HG03039 (cell line): ENCODE measurements around the gene APBB1.

Experiments
- ATAC-seq: cut with Tn5 transposase; IDR thresholded peaks from one replicate; pipeline ENCODE4 v1.9.1; 2021; ENCODE audit warnings: mild to moderate bottlenecking, moderate library complexity; ENCODE audit not compliant: unreplicated experiment

APBB1 gene

DNA sequence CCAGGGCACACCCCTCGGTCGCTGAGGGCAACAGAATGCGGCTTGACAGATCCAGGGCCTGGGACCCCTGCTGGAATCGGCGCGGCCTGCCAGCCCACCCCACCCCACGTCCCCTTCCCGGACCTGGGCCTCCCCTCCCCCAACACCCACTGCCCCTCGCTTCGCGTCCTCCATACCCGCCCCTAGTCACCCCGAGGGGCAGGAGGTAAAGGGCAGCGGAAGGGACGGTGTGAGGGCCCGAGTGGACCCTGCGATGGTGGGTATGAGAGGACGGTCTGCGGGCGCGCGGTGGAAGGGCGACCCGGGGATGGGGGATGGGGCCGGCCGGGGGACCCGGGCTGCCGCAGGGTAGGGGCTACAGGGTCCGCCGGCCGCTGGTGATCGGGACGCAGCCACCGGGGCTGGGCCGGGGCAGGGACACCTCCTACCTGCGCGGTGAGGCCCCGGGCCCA lies 311 bp downstream of the APBB1 start:
- ATAC-seq, result no peak

DNA sequence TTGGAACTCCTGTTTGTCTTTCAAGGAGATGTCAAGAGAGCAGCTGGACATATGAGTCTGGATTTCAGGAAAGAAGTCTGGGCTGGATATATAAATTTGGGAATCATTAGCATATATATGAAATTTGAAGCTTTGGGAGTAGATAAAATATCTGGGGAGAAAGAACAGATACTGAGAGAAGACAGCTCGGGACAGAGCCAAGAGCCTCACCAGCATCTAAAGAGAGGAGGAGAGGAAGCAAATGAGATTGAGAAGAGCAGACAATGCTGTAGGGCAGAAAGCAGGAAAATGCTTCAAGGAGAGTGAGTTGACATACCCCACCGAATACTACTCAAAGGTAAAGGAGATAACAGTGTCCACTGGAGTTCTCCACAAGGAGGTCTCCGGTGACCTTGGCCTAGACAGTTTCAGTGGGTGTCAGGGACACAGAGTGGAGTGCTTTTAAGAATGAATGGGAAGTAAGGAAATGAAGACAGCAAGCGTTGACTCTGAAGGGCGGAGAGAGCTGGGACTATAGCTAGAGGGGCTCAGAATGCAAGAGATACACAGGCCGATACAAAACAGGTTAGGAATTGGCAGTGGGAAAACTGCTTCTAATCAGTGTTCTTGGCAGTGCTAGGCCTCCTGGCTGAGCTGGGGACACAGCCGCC lies 862 bp downstream of the APBB1 start:
- no peak for ATAC-seq

DNA sequence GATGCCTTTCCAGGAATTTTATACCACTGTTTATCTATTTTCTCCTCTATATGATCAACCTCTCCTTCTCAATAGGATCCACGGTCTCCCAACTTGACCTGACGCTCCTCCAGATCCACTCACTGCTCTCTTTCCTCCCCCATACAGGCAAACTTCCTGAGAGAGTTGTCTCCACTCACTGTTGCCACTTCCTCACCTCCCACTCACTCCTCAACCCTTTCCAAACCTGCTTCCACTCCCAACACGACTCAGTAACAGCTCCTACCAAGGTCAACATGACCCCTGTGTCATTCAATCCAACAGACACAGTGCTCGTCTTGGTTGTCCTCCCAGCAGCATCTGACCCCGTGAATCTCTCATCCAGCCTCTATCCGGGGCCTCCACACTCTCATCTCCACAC lies 3.1 kb downstream of the APBB1 start:
- no peak for ATAC-seq

DNA sequence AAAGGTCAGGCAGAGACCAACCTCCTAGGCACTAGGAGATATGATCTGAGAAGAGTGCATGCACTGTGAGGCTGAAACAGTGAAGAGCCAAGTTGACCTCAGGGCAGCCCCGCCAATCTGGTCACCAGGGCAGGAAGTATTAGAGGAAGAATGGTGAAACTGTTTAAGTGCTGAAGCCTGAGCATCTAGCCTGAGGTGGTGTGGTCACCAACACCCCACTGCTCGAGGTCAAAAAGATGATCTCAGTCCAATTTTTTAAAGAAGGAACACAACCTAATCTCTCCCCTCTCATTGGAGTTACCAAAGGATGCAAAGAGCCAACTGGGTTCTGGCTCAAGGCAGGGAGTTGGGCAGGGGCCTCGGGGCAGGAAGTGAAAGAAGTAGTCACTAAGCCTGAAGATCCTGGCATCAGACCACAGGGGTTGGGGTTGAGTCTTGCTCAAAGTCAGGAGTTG lies 4.0 kb downstream of the APBB1 start:
- ATAC-seq, result no peak

DNA sequence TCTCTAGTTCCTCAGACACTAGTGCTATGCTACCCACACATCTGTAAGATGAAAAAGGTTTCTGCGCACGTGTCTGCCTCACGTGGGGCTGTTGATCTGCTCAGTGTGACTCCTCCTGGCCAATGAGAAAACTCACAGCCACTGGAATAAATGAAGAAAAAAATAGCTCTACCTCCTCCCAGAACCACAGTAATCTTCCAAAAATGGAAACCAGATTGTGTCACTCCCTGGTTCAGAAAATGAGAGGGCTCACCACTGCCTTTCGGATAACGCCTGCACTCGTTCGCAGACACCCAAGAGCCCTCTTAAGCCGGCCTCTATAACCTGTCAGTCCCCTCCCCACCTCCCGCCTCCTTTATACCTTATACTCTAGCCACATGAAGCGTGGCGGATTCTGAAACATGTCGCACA lies 5.1 kb downstream of the APBB1 start:
- ATAC-seq, result no peak

DNA sequence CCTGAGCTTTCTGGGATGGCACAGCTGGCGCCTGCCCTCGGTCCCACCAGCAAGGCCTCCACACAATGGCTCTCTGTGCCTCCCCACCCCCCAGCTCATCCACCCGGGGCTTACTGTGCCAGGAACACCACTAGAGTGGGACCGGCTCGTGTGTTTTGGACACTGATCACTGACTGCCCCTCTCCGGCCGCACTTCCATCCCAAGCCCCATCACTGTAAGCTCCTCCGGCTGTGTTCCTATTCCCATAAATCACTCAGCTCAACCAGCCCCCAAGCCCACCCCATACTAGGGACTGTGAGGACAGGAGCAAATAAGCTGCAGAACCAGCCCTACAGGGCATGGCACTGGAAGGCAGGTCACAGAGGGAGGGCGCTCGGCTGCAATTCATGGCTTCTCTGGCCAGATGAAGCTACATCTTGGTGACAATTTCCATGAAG lies 7.3 kb downstream of the APBB1 start:
- no peak for ATAC-seq

DNA sequence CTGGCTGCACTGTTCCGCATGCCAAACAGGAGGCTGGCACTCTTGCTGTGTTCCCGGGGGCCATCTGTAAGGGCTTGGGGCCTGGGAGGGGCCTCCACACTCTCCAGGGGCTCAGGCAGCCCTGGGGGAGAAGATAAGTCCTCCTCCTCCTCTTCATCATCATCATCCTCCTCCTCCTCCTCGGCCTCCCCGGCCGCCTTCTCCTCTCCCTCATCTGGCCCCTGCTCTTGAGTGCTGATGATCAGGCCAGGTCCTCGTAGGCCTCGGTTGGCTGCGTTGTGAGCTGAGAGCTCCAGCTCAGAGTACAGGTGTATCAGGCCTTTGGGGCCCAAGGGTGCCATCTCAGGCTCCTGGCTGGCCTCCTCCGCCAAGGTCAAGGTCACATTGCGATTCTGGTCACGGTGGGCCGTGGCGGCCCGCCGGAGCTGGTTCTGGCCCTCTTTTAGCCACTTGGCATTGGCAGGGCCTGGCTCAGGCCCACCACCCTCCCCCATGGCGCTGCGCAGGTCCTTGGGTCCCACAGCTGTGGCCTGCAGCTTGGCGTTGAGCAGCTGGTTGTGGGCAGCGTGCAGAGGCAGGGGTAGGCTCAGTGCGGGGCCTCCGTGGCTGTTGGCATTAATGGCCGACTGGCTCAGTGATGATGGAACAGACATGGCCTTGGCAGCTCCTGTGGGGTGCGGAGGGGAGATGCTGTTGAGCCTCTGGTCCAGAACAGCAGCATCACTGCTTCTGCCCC lies 8.0 kb downstream of the APBB1 start:
- no peak for ATAC-seq

DNA sequence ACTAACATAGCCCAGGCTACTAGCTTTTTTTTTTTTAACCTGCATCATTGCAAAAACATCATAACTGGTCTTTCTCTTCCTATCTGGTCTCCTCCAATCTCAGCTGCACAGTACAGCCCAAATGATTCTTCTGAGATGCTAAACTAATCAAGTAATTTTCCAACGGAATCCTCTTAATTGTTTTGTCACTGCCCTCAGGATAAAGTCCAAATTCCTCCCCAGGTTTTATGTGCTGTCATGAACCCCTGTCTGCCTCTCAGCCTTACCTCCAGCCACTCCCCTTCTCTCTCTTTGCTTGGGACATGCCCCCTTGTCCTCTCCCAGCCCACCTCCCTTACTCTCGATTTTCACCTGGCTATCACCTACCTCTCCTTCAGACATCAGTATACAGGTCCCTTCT lies 12.5 kb downstream of the APBB1 start:
- ATAC-seq, result no peak

DNA sequence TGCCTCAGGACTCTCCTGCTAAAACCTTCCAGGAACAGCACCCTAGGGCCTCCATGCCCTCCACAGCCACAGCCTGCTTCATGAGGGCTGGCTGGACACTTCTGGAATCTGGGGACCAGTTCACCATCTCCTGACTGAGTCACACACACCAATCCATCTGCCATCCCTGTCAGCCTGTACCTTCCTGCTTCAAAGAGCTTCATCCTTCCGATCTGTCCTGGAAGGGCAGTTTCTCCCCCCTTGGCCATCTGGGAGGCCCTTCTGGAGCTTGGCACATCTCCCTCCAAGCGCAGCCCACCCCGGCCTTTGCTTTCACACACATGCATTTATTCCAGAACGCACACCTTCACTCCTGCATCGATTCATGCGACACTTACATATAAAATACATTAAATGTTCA lies 13.0 kb downstream of the APBB1 start:
- ATAC-seq, result no peak

DNA sequence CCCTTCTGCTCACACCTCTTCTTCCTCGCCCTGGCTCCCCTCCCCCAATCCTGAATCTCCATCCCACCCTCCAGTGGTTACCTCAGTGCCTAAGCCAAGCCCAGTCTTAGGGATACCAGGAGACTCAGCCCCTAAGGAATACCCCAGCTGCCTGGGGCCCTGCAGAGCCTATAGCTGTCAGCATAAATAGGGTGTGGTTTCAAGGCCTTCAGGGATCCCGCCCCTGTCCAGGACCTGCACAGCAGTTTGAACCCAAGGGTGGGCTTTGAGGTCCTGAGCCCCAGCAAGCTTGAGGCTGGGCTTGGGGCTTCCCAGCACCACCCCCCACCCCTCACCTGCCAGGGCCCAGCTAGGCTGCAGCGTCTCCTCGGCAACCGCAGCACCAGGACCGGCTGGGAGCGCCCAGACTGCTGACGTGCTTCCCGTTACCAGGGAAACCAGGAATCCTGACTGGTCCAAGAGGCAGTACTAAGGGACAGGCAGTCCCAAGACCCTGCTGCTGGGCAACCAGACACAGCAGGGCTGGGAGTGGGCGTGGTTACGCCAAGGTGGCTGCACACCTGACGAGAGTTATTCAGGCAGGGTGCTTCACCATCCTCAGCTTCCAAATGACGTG lies 13.7 kb downstream of the APBB1 start:
- ATAC-seq, result no peak

DNA sequence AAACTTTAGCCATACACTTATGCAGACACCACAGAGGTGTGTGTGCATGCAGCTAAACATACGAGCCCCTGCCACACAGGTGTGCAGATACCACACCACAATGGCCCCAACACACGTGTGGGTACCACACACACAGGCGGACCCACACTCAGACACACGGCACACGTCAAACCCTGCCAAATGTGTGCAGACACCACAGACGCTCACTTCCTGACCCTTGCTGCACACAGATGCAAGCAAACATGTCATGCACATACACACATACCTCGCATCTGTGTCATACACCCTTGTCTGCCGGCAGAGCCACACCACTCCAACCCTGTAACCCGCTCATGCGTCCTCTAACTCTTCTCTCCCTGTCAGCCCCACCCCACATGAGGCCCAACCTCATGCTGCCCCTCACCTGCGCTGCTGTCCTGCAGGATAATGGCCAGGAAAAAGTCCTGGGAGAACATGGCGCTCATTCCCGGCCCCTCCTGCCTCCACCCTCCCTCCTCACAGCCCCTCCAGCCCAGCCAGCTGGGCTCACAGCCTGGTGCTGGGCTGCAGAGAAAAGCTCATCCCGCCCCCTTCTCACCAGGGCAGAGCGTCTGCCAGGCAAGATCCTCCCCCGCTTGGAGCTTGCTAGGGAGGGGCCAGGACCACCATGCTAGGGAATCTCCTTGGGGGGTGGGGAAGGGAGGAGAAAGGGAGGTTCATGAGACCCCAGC lies 14.4 kb downstream of the APBB1 start:
- ATAC-seq, result no peak

DNA sequence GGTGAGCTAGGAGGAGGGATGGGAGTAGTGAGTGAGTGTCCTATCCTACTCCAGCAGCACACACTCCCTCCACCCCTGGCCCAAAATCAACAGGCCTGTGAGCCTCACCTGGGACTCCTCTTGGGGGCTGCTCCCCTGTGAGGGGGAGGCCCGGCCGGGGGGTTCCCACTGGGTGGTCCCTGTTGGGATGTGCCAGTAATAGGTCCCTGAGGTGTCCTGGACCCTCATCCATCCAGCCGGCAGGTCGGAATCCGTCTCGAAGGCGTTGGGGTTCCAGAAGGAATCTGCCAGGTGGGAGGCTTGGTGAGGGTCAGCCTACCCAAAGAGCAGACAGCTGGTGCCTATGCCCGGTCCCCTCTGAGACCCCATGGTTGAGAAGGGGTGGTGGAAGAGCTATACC lies 15.4 kb downstream of the APBB1 start:
- no peak for ATAC-seq

DNA sequence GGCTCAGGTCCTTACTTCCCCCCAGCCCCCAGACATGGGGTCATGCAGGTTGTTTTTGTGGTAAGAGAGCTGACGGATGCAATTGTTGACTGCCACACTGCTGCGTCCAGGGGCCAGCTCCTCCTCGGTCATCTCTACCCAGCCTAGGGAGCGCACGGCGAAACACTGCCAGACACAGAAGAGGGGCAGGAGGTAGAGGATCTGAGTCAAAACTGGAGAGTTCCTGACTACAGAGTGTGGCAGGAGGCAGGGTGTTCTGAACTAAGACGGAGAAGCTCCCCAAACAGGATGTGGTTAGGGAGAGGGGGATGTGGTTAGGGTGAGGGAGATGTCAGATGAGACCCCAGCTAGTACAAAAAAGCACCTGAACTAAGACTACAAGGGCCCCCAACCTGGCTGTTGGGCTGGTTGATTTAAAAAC lies 16.3 kb downstream of the APBB1 start:
- ATAC-seq, result peak; percentile 91

DNA sequence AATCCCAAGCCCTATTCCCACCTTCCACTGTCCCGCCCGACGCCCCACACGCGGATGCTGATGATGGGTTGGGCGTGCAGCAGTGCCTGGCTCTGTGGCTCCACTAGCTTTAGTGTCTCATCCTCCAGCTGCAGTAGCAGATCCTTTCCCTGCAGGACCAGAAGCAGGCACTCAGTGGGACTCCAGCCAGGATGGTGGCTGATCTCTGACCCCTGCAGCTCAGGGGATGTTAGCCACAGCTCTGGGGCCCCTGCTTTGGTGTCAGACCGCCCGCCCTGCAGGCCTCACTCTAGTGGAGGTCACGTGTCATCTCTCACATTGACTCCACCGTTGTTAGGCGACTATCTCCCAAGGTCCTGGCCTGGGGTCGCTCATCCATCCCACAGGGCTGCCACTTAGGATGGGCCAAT lies 16.8 kb downstream of the APBB1 start:
- ATAC-seq, result peak; percentile 37

DNA sequence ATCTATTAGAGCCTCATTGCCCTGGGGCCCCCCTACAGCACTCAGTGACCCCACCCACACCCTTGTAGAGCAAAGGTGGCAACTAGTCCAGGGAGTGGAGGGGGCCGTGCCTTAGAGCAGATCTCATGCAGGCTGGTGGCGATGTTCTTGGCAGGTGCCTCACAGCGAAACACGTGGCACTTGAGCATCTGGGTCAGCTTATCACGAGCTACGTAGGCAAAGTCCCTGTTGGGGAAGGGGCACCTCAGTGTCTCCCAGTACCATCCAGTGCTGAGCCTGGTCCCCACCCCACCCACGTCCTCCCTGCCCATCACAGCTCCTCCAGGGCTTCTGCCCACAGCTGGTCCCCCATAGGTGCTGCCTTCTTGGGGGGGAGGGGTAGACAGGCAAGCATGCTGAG lies 17.4 kb downstream of the APBB1 start:
- no peak for ATAC-seq

DNA sequence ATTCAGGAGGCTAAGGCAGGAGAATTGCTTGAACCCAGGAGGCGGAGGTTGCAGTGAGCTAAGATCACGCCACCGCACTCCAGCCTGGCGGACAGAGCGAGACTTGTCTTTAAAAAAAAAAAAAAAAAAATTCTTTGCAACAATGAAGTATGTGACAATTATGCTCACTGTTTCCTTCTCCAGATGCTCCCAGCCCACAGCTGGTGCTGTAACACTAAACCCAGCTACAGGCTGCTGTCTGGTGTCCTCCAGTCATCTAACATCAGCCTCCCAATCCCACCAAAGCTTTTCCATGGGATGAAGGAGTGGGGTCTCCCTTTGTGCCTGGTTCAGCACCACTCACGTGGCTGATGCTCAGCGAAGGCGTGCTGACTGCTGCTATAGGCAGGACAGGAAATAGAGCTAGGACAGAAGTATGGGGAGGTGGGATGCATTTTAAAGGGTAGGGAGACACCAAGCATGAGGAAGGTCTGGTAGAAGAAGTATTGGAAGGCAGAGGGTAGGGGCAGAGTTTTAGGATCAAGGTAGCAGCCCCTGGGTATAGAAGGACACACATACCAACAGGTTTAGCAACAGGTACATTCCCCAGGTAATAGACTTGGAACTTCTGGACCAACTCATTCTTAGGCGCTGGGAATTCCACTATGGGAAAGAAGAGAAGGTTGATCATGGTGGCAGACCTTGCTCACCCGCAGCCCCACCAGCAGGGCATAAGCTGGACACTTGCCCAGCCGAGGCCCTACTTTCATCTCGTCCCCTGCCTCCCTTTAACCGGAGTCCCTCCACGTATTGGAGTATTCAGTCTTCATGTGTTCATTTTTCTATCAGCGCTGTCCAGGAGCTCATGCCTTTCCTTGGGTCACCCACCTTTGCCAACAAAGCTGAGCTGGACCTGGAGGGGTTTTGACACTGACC lies 18.2 kb downstream of the APBB1 start:
- no peak for ATAC-seq

DNA sequence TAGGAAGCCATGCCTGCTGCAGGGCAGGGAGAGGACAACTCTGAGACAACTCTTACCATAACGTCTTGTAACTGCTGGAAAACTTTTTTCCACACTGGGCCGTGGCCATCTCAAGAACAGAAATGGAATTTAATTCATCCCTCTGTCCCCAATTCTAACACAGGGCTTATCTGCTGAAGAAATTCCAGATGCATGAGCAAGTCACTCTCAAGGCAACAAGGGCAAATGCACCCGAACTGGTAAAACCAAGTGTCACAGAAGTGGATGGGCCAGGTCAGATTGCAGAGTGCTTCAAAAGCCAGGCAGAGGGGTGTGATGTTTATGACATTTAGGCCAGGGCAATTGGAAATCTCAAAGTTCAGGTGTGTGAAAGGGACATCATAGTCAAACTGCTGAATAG lies 21.3 kb downstream of the APBB1 start:
- no peak for ATAC-seq

DNA sequence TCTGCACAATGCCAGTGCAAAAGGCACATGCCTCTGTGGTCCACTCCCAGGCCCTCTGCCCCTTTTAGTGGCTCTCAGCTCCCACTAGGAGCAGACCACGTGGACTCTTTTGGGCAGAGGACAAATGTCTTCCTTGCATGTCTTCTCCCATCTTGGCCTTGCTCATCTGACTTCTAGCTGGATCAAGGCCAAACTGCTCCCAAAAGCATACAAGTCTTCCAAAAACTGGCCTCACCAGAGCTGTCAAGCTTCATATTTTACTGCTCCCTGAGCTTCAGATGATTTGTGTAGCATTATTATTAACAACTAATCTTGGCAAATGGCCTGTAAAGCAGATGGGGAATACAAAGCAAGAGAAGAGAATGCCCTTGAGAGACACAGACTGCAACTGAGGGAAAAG lies 21.7 kb downstream of the APBB1 start:
- no peak for ATAC-seq

DNA sequence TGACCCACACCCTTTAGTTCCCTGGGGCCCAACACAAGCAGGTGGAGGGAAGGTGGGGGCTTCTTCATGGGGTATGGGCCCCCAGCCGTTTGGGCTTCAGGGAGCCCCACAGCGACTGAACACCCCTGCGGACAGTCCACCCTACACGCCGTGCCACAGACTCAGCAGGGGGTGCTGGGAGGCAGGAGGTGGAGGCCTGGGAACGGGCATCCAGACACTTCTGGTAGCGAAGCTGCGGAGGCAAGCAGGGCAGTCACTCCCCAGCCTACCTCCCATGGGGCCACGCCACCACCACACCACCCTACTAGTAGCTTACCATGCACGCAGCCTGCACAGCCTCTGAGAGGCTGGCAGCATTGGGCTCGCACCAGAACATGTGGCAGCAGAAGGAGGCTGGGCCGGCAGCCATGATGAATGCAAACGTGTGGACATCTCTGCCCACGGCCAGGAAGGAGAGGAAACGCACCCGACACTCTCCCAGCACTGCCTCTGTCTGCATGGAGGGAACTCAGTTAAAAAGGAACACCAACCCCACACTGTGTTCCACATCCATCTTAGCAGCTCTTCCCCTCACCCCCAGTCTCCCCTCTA lies 23.3 kb downstream of the APBB1 start:
- ATAC-seq, result no peak
